Heart left ventricle (tissue), 16 donors: ENCODE results near the gene CD63. TPM values are rescaled to one million over a fixed set of nuclear protein-coding genes. Genes with fewer than 3 reads are reported as not detected.
A peak's percentile ranks its signal among the peaks of the same experiment; 100 is the strongest.

Experiments used
- ATAC-seq, 4 donors: fragments of 200-7000 bp; cut with Tn5 transposase; one replicate each; pipeline ENCODE4 v1.9.1; 2020 to 2022; ENCODE audit warnings: moderate library complexity in 4 of 4, mild to moderate bottlenecking in 3 of 4, moderate number of reproducible peaks in 1 of 4
- DNase-seq, 5 donors: peaks; one replicate each; pipeline ENCODE4 v3.0.0-alpha.2; 2020
- H3K27ac ChIP-seq, 12 donors: fragments of 200-600 bp; sonication (generic) in 4 of 12; one replicate each; pipeline versions ENCODE4 v1.5.0 to v1.8.0; 2016 to 2022; ENCODE audit warnings: mild to moderate bottlenecking in 2 of 12
- H3K27me3 ChIP-seq, 9 donors: fragments of 200-600 bp; sonication (generic) in 2 of 9; one replicate each; pipeline versions ENCODE4 v1.5.1 to v1.8.0; 2016 to 2022; ENCODE audit warnings: mild to moderate bottlenecking in 3 of 9
- H3K36me3 ChIP-seq, 9 donors: fragments of 200-600 bp; sonication (generic) in 2 of 9; one replicate each; pipeline versions ENCODE4 v1.5.0 to v1.8.0; 2018 to 2022; ENCODE audit warnings: mild to moderate bottlenecking in 2 of 9
- H3K4me1 ChIP-seq, 12 donors: fragments of 200-600 bp; sonication (generic) in 4 of 12; one replicate each; pipeline versions ENCODE4 v1.5.0 to v1.8.0; 2016 to 2022; ENCODE audit warnings: mild to moderate bottlenecking in 3 of 12
- H3K4me3 ChIP-seq, 12 donors: fragments of 200-600 bp; sonication (generic) in 4 of 12; one replicate each; pipeline versions ENCODE4 v1.5.0 to v1.8.0; 2017 to 2022; ENCODE audit warnings: mild to moderate bottlenecking in 9 of 12, moderate library complexity in 4 of 12
- H3K9me3 ChIP-seq, 12 donors: fragments of 200-600 bp; sonication (generic) in 4 of 12; one replicate each; pipeline versions ENCODE4 v1.5.0 to v1.8.0; 2016 to 2022; ENCODE audit warnings: mild to moderate bottlenecking in 1 of 12
- CTCF ChIP-seq, 12 donors: fragments of 200-600 bp; sonication (generic) in 4 of 12; IDR thresholded peaks; one replicate each; pipeline versions ENCODE4 v1.5.0 to v1.8.0; 2018 to 2022; ENCODE audit warnings: antibody characterized with exemption in 12 of 12, mild to moderate bottlenecking in 5 of 12
- POLR2A ChIP-seq, 2 donors: fragments of 450-650 bp; IDR thresholded peaks; one replicate each; pipeline ENCODE4 v1.6.1; 2017; ENCODE audit warnings: antibody characterized with exemption in 2 of 2, mild to moderate bottlenecking in 2 of 2, moderate library complexity in 2 of 2
- WGBS, 4 donors: extraction: QIAGEN DNeasy Blood & Tissue Kit in 2 of 4; methylation state at CpG; one replicate each; pipeline versions ENCODE4 v1.1.5 to v1.1.7; 2013 to 2018; 5-methylcytosine and 5-hydroxymethylcytosine counted together
- intact Hi-C, 10 donors: fragments of 100-400 bp; cut with DNase I; formaldehyde crosslinking; loops; one replicate each; pipeline versions ENCODE4 v1.11.1 to v1.14.2; 2022
- polyA plus RNA-seq, 2 donors: library from polyadenylated mRNA; stranded (reverse); fragments of 200-250 nt; gene quantifications; one replicate each; pipeline ENCODE4 v1.2.3, GENCODE V29; 2013
- total RNA-seq, 9 donors: library from RNA; depleted of rRNA in 2 of 9; stranded (reverse); fragments of >200 nt in 2 of 9; fragmentation: NEBNext Ultra II Directional in 3 of 9; extraction: Animal tissue kit (Norgen Biotek cat#: 25700) in 3 of 9; gene quantifications; one replicate each; pipeline versions ENCODE4 v1.1.0 to v1.2.4, GENCODE V29; 2016 to 2023
- donor health status: ischemic (EF 13 %, LVEDD 7.1; RV severe dilation, severe dysfunction).
- donor health status: healthy with polysubstance abuse.
- donor health status: DM: no; HTN: yes; CAD: no.
- donor health status: DM: no; HTN: no; CAD: no.
- donor health status: ischemic (EF 25% LVEDD 6.9; RV normal size, moderate dysfunction).
- donor health status: ischemic (EF 25% LVEDD 5.7; RV mildly dilated, moderate dysfunction).
- donor health status: healthy.
- donor health status: DM: yes; HTN: yes; CAD: no.
- donor health status: ischemic (EF 35%, LVEDD 5.7; RV mildly dilated, moderate dysfunction).
- donor health status: nonischemic (EF 11% LVEDD 7.7; RV severe dilation, severe dysfunction).
- donor health status: DM: yes; HTN: yes; CAD: no.
- donor health status: PGD.
- donor health status: ischemic (EF 29% LVEDD 5.4; RV normal size, mild dysfunction).
- donor health status: nonischemic (EF 23%, LVEDD 6.1; RV moderate dilation, normal function).

The CD63 gene
- total and polyA plus RNA-seq, 11 donors = 475 to 2,790 (median 865) TPM

- H3K9me3 ChIP-seq = no peaks in the 10 kb centered on the region
- ATAC-seq (no peak), DNase-seq (no peak)
- H3K4me1 ChIP-seq = peaks cover 0 to 35% (median 21%) of the 10 kb centered on the region in 12 donors
- H3K27me3 ChIP-seq = no peaks in the 10 kb centered on the region
- 85 to 90% (median 88%) methylated on average over 14 of the region's 14 CpGs for WGBS, 4 donors
- intact Hi-C loops = loop anchor here in 3 of 10 donors (10.0 kb wide), 2 partner anchors 302 to 372 kb away; partner anchors contain the start of gene PA2G4 (in 1 of the 3)
- H3K27ac ChIP-seq = no peak overlapping the region
- peaks cover 0 to 2% (median 0%) of the 10 kb centered on the region in 9 donors for H3K36me3 ChIP-seq
- H3K4me3 ChIP-seq = no peak overlapping the region
- TF ChIP-seq POLR2A (IDR thresholded peaks at IDR 0.05) (no peak), CTCF (IDR thresholded peaks at IDR 0.05) (no peak)
Measured at GRCh38 chr12:55733021-55733555, 4.3 kb upstream of the CD63 start.

GRCh38 chr12:55732288-55732687 is 3.5 kb upstream of the CD63 start:
- Histone ChIP-seq H3K4me1 (peaks cover 4 to 35% (median 19%) of the 10 kb centered on the region in 12 donors), H3K36me3 (peaks cover 0 to 3% (median 0%) of the 10 kb centered on the region in 9 donors), H3K27ac (peak overlapping the region in 1 of 12 donors; percentile 99), H3K4me3 (no peak overlapping the region), H3K9me3 (no peaks in the 10 kb centered on the region), H3K27me3 (no peaks in the 10 kb centered on the region)
- no peak for TF ChIP-seq CTCF (IDR thresholded peaks at IDR 0.05)
- TF ChIP-seq POLR2A (IDR thresholded peaks at IDR 0.05) = no peak
- 81 to 93% (median 85%) methylated on average over 4 of the region's 4 CpGs for WGBS, 4 donors
- DNase-seq = no peak
- intact Hi-C loops = loop anchor here in 3 of 10 donors (10.0 kb wide), 2 partner anchors 303 to 373 kb away; partner anchors contain the start of gene PA2G4 (in 1 of the 3)
- ATAC-seq = no peak

- Histone ChIP-seq H3K27ac (peak overlapping the region; percentile 97 to 100 (median 99)), H3K27me3 (no peaks in the 10 kb centered on the region), H3K36me3 (peaks cover 0 to 24% (median 21%) of the 10 kb centered on the region in 9 donors), H3K4me1 (peaks cover 10 to 47% (median 36%) of the 10 kb centered on the region in 12 donors), H3K4me3 (peak overlapping the region; percentile 64 to 96 (median 86)), H3K9me3 (no peaks in the 10 kb centered on the region)
- no peak for TF ChIP-seq POLR2A (IDR thresholded peaks at IDR 0.05)
- TF ChIP-seq CTCF (IDR thresholded peaks at IDR 0.05) = no peak
- peak; percentile 3 to 20 (median 4) for ATAC-seq
- DNase-seq = peak in 3 of 5 donors; percentile 55 to 60 (median 56)
- 6 to 9% (median 7%) methylated on average over 16 to 19 of the region's 19 CpGs for WGBS, 4 donors
- intact Hi-C loops = loop anchor here in 4 of 10 donors (2.0 to 10.0 kb wide), 4 partner anchors 21 to 375 kb away; partner anchors contain the start of gene PA2G4 (in 1 of the 4)
Measured at GRCh38 chr12:55729819-55730818, 1.3 kb upstream of the CD63 start.
